NCI-H146 (cell line): Measurements from ENCODE around the gene CNEP1R1.

Experiments used
- DNase-seq: peaks from one replicate; lab custom pipeline; 2025; lab: John Stamatoyannopoulos, UW

The CNEP1R1 gene

GRCh38 chr16:50065241-50065623 lies 40.2 kb downstream of the CNEP1R1 start:
- no peak for DNase-seq

GRCh38 chr16:50065624-50066481 lies 40.8 kb downstream of the CNEP1R1 start, which contains the start of gene HEATR3:
HEATR3 (plus strand) TSS chr16:50065970; CDS start chr16:50066132, 162 bp downstream.
- DNase-seq: peak; percentile 86

DNA sequence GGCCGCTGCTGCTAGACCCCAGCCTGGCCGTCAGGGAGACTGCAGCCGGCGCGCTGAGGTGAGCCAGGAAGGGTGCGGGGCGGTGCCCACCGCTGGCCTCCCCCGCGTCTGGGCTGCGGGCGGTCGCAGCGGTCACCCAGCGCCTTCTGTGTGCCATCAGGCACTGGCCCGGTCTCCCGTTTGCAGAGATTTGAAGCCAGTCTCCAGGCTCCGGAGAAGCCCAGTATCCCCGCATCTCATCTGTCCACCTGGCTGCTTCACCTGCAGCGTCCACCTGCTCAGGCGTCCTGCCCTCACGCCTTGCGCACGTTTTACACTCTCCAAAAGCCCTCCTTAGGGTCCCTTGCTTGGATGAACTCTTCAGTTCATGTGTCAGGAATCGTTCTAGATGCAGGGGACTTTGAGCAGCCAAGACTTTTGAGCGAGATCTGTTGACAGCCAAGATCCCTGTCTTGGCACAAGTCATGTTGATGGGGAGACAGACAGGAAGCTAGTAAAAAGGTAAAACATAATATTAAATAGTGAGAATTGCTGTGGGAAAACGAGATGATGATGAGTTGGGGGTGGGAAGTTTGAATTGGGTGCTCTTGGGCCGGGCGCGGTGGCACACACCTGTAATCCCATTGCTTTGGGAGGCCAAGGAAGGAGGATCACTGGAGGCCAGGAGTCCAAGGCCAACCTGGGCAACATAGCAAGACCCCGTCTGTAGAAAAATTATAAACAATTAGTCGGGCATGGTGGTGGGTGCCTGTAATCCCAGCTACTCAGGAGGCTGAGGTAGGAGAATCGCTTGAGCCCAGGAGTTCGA lies 41.7 kb downstream of the CNEP1R1 start:
- DNase-seq: peak; percentile 58

DNA sequence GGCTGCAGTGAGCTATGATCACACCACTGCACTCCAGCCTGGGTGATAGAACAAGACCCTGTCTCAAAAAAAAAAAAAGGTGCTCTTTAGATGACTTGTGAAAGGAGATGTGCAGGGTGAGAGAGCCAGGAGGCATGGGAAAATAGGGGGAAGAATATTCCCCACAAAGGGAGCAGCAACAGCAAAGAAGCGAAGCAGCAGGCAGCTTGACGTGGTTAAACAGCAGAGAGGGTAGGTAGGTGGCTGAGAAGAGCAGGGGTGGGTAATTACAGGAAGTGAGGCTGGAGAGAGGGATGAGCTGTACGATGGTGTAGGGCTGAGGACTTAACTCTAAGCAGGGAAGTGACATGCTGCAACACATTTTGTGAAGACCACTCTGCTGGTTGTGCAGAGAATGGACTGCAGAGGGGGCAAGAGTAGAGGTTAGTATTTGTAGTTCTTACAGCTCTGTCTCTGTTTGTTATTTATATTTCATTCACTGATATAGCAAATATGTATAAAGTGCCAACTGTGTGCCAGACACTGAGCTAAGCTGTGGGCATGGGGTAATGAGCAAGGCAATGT lies 42.3 kb downstream of the CNEP1R1 start:
- DNase-seq: peak; percentile 6

- DNase-seq: no peak
Measured at GRCh38 chr16:50068550-50068949, 43.5 kb downstream of the CNEP1R1 start.

DNA sequence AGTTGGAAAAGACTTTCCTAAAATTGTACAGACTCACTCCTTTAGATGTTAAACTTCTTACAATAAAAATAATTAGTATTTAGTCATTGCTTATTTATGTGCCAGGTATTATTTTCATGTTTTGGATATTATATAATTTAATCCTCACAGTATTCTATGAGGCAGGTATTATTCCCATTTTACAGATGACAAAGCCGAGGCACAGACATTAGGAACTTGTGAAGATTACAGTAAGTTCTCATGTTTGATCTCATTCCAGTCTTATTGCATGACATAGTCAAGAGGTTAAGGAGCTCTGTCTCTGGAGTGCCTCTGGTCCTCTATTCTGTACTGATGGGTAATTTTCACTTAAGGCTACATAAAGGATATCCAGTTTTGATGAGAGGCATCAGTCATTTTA lies 44.0 kb downstream of the CNEP1R1 start:
- no peak for DNase-seq

GRCh38 chr16:50071075-50071671 lies 46.1 kb downstream of the CNEP1R1 start:
- no peak for DNase-seq

DNA sequence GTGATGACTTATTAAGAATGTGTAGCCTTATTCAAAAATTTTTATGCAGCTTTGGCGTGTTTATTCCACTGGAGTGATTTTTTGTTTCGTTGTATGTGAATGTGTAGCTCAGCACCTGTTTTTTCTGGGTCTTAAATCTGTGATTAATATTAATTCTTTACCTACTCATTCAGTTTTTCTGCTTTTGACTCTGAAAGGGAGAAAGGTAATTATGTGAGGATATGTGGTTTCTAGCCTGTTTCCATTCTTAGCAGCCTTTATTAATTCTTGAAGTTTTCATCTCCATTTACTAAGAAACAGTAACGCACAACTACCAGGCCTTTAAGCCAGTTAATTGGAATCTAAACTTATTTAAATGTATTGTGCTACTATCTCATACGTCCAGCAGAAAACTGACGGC lies 47.7 kb downstream of the CNEP1R1 start:
- DNase-seq: no peak

- DNase-seq: no peak
Measured at GRCh38 chr16:50079397-50080140, 54.5 kb downstream of the CNEP1R1 start.

- no peak for DNase-seq
Measured at GRCh38 chr16:50081428-50082018, 56.5 kb downstream of the CNEP1R1 start.

DNA sequence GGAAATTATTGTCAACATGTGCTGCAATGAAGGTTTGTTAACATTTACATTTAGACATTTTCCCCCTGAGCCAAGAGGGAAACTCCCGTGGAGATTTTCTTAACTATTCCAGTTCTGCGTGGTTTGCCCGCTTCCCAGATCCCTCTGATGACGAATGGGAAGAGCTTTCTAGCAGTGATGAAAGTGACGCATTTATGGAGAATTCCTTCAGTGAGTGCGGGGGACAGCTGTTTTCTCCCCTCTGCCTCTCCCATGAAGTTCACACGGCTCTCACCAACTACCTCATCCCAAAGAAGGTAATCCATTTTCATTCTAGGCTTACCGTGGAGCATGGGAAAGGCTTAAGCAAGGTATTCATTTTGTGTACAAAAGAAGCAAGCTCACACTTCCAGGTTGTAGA lies 59.0 kb downstream of the CNEP1R1 start:
- no peak for DNase-seq

DNA sequence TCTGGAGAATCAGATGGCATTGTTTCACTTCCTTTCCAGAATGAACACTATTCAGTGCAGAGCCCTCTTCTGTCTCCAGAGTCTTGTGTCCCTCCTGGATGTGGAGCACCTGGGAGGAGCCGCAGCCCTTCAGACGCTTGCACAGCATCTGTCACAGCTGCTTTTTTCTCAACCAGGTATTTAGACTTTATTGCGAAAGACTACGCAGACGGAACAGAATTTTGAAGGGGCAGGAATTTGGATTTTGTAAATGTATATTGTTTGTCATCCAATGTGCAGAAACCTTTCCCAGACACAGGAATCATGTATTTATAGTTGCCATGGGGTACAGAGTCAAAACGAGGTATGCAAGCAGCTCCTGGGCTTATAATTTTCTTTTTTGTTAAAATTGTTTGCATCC lies 61.2 kb downstream of the CNEP1R1 start:
- no peak for DNase-seq
